Spleen (tissue), 11 donors: ENCODE data around the gene NANS. TPM values are rescaled to one million over a fixed set of nuclear protein-coding genes. Genes with fewer than 3 reads are reported as not detected.

Source experiments
- DNase-seq: peaks from one replicate; pipeline ENCODE4 v3.0.0-alpha.2; 2020
- H3K27ac ChIP-seq, 8 donors: fragments of 200-600 bp; sonication (generic) in 7 of 8; 1 replicate in 4 of 8; 2 replicates in 4 of 8; pipeline versions ENCODE4 v1.5.0 to v1.8.0; 2016 to 2021; ENCODE audit warnings: inconsistent platforms in 4 of 8, mild to moderate bottlenecking in 4 of 8, moderate library complexity in 1 of 8
- H3K27me3 ChIP-seq, 7 donors: fragments of 200-600 bp; sonication (generic) in 6 of 7; replicated peaks in 1 of 7; 1 replicate in 4 of 7; 2 replicates in 3 of 7; pipeline versions ENCODE4 v1.5.0 to v1.8.0; 2016 to 2021; ENCODE audit warnings: inconsistent platforms in 3 of 7, mild to moderate bottlenecking in 1 of 7
- H3K36me3 ChIP-seq, 6 donors: fragments of 200-600 bp; sonication (generic) in 5 of 6; 1 replicate in 4 of 6; 2 replicates in 2 of 6; pipeline versions ENCODE4 v1.5.0 to v1.8.0; 2016 to 2021; ENCODE audit warnings: inconsistent platforms in 2 of 6
- H3K4me1 ChIP-seq, 6 donors: fragments of 200-600 bp; sonication (generic) in 5 of 6; 1 replicate in 3 of 6; 2 replicates in 3 of 6; pipeline versions ENCODE4 v1.5.0 to v1.8.0; 2016 to 2021; ENCODE audit warnings: inconsistent platforms in 3 of 6
- H3K4me3 ChIP-seq, 8 donors: fragments of 200-600 bp; sonication (generic) in 7 of 8; 1 replicate in 4 of 8; 2 replicates in 4 of 8; pipeline versions ENCODE4 v1.5.0 to v1.8.0; 2016 to 2021; ENCODE audit warnings: inconsistent platforms in 4 of 8, mild to moderate bottlenecking in 4 of 8, moderate library complexity in 2 of 8
- H3K9me3 ChIP-seq, 8 donors: fragments of 200-600 bp; sonication (generic) in 7 of 8; 1 replicate in 4 of 8; 2 replicates in 4 of 8; pipeline versions ENCODE4 v1.5.0 to v1.8.0; 2016 to 2021; ENCODE audit warnings: inconsistent platforms in 4 of 8
- POLR2A ChIP-seq, 3 donors: fragments of 450-650 bp; IDR thresholded peaks; one replicate each; pipeline ENCODE4 v1.5.1; 2017; ENCODE audit warnings: antibody characterized with exemption in 3 of 3, mild to moderate bottlenecking in 1 of 3
- POLR2AphosphoS5 ChIP-seq, 3 donors: sonication (generic); formaldehyde crosslinking; IDR thresholded peaks; one replicate each; pipeline ENCODE4 v1.5.1; 2017; ENCODE audit warnings: antibody characterized with exemption in 3 of 3
- WGBS, 5 donors: extraction: QIAGEN DNeasy Blood & Tissue Kit in 3 of 5; methylation state at CpG; one replicate each; pipeline versions ENCODE4 v1.1.5 to v1.1.7; 2013 to 2018; 5-methylcytosine and 5-hydroxymethylcytosine counted together
- intact Hi-C: fragments of 100-400 bp; cut with DNase I; formaldehyde crosslinking; loops from one replicate; pipeline ENCODE4 v1.15.0; 2023; ENCODE audit warnings: low total_unique reads
- polyA plus RNA-seq, 3 donors: library from polyadenylated mRNA; stranded (reverse); fragments of 200-250 nt; gene quantifications; one replicate each; pipeline ENCODE4 v1.2.1, GENCODE V29; 2013
- total RNA-seq, 7 donors: library from RNA; depleted of rRNA in 3 of 7; stranded (reverse); fragments of >200 nt in 3 of 7; fragmentation: NEBNext Ultra II Directional in 4 of 7; extraction: Animal tissue kit (Norgen Biotek cat#: 25700) in 4 of 7; gene quantifications; one replicate each; pipeline versions ENCODE4 v1.1.0 to v1.2.1, GENCODE V29; 2016 to 2021
- TF ChIP-seq, protein P1 (sequence below), 11 experiments: fragments of 200-600 bp in 7 of 11; fragments of 450-650 bp in 4 of 11; sonication (generic) in 4 of 11; IDR thresholded peaks in 8 of 11; conservative IDR thresholded peaks in 3 of 11; 1 replicate in 7 of 11; 2 replicates in 4 of 11; pipeline versions ENCODE4 v1.4.0 to v1.8.0; 2016 to 2021; ENCODE audit warnings: antibody characterized with exemption in 11 of 11, inconsistent platforms in 4 of 11, mild to moderate bottlenecking in 1 of 11
- donor health status: healthy with polysubstance abuse.
- donor health status: DM: no; HTN: no; CAD: no; lungs with moderate emphysema.
- donor health status: DM: no; HTN: no; CAD: no.
- donor health status: Bipolar disorder and iron deficiency.
- donor health status: healthy.
- donor health status: DM: no; HTN: no; CAD: no.
- donor health status: DM: yes; HTN: yes; CAD: no.

Gene NANS
- total and polyA plus RNA-seq, 10 donors, result 30.6 to 87.3 (median 53.1) TPM

GRCh38 chr9:98099898-98100297 lies 43.4 kb downstream of the NANS start:
- DNase-seq, result no peak
- H3K36me3 ChIP-seq, result peaks cover 0 to 55% (median 15%) of the 10 kb centered on the region in 6 donors
- no peaks in the 10 kb centered on the region for H3K9me3 ChIP-seq
- no peaks in the 10 kb centered on the region for H3K27me3 ChIP-seq
- intact Hi-C loops, result no loop called here
- no peak overlapping the region for H3K4me3 ChIP-seq
- H3K4me1 ChIP-seq, result peaks cover 50 to 83% (median 67%) of the 10 kb centered on the region in 6 donors
- TF ChIP-seq POLR2A (IDR thresholded peaks at IDR 0.05) (no peak), POLR2AphosphoS5 (IDR thresholded peaks at IDR 0.05) (no peak)
- WGBS, 5 donors, result 37 to 50% (median 44%) methylated on average over 5 of the region's 5 CpGs
- H3K27ac ChIP-seq, result peak overlapping the region; percentile 1 to 92 (median 83)

GRCh38 chr9:98100456-98100855 lies 43.9 kb downstream of the NANS start:
- Histone ChIP-seq H3K4me3 (no peak overlapping the region), H3K27ac (peak overlapping the region; percentile 1 to 92 (median 83)), H3K27me3 (no peaks in the 10 kb centered on the region), H3K4me1 (peaks cover 56 to 88% (median 73%) of the 10 kb centered on the region in 6 donors), H3K9me3 (no peaks in the 10 kb centered on the region), H3K36me3 (peaks cover 0 to 55% (median 9%) of the 10 kb centered on the region in 6 donors)
- TF ChIP-seq POLR2AphosphoS5 (IDR thresholded peaks at IDR 0.05), result no peak
- TF ChIP-seq, protein P1, sequence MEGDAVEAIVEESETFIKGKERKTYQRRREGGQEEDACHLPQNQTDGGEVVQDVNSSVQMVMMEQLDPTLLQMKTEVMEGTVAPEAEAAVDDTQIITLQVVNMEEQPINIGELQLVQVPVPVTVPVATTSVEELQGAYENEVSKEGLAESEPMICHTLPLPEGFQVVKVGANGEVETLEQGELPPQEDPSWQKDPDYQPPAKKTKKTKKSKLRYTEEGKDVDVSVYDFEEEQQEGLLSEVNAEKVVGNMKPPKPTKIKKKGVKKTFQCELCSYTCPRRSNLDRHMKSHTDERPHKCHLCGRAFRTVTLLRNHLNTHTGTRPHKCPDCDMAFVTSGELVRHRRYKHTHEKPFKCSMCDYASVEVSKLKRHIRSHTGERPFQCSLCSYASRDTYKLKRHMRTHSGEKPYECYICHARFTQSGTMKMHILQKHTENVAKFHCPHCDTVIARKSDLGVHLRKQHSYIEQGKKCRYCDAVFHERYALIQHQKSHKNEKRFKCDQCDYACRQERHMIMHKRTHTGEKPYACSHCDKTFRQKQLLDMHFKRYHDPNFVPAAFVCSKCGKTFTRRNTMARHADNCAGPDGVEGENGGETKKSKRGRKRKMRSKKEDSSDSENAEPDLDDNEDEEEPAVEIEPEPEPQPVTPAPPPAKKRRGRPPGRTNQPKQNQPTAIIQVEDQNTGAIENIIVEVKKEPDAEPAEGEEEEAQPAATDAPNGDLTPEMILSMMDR (IDR thresholded peaks at IDR 0.05 in 8 of 11, conservative IDR thresholded peaks at IDR 0.05 in 3 of 11), result no peak
- TF ChIP-seq POLR2A (IDR thresholded peaks at IDR 0.05), result no peak
- DNase-seq, result no peak
- intact Hi-C loops, result no loop called here

- no peak overlapping the region for H3K4me3 ChIP-seq
- peaks cover 0 to 55% (median 7%) of the 10 kb centered on the region in 6 donors for H3K36me3 ChIP-seq
- DNase-seq, result no peak
- intact Hi-C loops, result no loop called here
- no peak for TF ChIP-seq POLR2AphosphoS5 (IDR thresholded peaks at IDR 0.05)
- TF ChIP-seq POLR2A (IDR thresholded peaks at IDR 0.05), result no peak
- TF ChIP-seq, protein P1 (IDR thresholded peaks at IDR 0.05 in 8 of 11, conservative IDR thresholded peaks at IDR 0.05 in 3 of 11), result no peak
- H3K4me1 ChIP-seq, result peaks cover 62 to 98% (median 82%) of the 10 kb centered on the region in 6 donors
- H3K9me3 ChIP-seq, result no peaks in the 10 kb centered on the region
- 58 to 87% (median 71%) methylated on average over 7 of the region's 7 CpGs for WGBS, 5 donors
- H3K27me3 ChIP-seq, result no peaks in the 10 kb centered on the region
- peak overlapping the region; percentile 37 to 92 (median 83) for H3K27ac ChIP-seq
Measured at GRCh38 chr9:98101416-98101815, 44.9 kb downstream of the NANS start.

- Histone ChIP-seq H3K4me1 (peaks cover 62 to 100% (median 86%) of the 10 kb centered on the region in 6 donors), H3K27ac (peak overlapping the region; percentile 37 to 92 (median 83))
- intact Hi-C loops, result no loop called here
Measured at GRCh38 chr9:98101868-98102273, 45.3 kb downstream of the NANS start.

More at GRCh38 chr9:98101868-98102273, 45.3 kb downstream of the NANS start:
- TF ChIP-seq, protein P1 (IDR thresholded peaks at IDR 0.05 in 8 of 11, conservative IDR thresholded peaks at IDR 0.05 in 3 of 11), result peak in 1 of 11 experiments; percentile 23
- TF ChIP-seq POLR2A (IDR thresholded peaks at IDR 0.05), result peak in 2 of 3 donors; percentile 34 to 43
- TF ChIP-seq POLR2AphosphoS5 (IDR thresholded peaks at IDR 0.05), result peak in 2 of 3 donors; percentile 49 to 97
- WGBS, 5 donors, result 15 to 25% (median 18%) methylated on average over 6 of the region's 6 CpGs
- Histone ChIP-seq H3K4me3 (peak overlapping the region in 1 of 8 donors; percentile 30), H3K27me3 (no peaks in the 10 kb centered on the region), H3K9me3 (no peaks in the 10 kb centered on the region), H3K36me3 (peaks cover 0 to 55% (median 7%) of the 10 kb centered on the region in 6 donors)
- DNase-seq, result peak; percentile 93
